HTR-8/SVneo (cell line): ENCODE data around the gene FNDC3B.
"Not testable (repeated sequence)": the region's sequence is repeated elsewhere in the genome, so short reads cannot be mapped to it uniquely, and the experiment has no call there.

Experiments
- DNase-seq: peaks from one replicate; pipeline ENCODE4 v3.0.0; 2011; ENCODE audit warnings: low spot score, mixed read lengths; ENCODE audit not compliant: insufficient read length
- FAIRE-seq: peaks from 2 replicates; lab custom pipeline; 2011; peaks lifted over from hg19 to GRCh38; lab: Jason Lieb, UNC

Gene FNDC3B

DNA sequence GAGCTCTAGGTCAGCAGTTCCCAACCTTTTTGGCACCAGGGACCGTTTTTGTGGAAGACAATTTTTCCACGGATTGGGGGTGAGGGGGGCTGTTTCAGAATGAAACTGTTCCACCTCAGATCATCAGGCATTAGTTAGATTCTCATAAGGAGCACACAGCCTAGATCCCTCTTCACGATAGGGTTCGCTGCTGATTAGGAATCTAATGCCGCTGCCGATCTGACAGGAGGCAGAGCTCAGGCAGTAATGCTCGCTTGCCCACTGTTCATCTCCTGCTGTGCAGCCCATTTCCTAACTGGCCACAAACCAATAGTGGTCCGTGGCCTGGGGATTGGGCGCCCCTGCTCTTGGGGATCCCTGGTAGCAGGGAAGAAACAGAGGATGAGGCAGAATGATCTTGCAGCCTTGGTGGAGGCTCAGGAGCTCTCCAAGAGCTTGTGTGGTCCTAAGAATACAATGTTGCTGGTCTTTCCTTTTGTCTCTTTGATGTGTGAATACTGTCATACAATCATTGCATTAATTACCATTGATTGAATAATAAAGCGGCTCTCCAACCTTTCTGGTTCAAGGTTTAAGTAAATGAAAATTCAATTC lies 183.2 kb downstream of the FNDC3B start:
- no peak for DNase-seq
- FAIRE-seq, result no peak

DNA sequence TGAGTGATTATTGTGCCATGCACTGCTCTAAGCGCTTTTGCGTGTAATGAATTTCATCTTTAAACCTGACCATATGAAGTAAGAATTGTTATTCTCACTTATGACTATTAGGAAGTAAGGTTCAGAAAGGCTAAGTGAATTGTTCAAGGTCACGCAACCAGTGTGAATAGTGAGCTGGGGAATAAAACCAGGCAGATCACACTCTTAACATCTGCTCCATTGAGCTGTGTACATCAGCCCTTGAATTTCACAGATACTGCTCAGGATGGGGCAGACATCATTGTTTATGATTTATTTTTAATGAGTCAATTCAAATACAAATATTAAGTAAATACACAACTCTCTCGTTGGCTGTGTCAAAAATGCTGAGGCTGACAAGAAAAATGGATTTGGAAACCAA lies 184.5 kb downstream of the FNDC3B start:
- FAIRE-seq (no peak), DNase-seq (no peak)

DNA sequence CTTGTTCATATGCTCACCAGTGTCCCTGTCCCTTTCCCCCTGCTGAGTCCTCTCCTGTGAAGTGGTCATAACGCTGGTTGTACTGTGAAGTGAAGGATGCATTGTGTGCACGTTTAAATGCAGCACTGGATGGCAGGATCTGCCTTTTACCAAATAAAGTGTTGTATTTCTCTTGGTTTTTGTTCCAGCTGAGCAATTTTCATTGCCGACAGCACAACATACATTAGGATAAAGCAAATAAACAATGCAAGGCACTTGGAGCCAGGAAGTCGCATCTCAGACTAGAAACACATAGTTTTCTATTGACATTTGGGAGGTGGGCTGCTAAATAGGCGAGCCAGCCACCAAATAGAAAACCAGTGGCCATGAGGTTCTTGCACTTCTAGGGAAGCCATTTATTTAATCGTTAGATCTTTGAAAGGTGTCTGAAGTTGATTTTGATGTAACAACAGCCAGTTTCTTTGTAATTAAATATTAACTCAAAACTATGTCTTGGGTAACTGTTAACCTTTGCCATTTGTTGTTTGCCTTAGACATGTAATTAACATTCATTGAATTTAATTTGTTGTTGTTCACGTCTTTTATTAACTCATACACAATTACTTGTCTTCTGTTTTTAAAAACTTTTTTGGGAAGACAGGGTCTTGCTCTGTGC lies 185.3 kb downstream of the FNDC3B start:
- DNase-seq (no peak), FAIRE-seq (no peak)

DNA sequence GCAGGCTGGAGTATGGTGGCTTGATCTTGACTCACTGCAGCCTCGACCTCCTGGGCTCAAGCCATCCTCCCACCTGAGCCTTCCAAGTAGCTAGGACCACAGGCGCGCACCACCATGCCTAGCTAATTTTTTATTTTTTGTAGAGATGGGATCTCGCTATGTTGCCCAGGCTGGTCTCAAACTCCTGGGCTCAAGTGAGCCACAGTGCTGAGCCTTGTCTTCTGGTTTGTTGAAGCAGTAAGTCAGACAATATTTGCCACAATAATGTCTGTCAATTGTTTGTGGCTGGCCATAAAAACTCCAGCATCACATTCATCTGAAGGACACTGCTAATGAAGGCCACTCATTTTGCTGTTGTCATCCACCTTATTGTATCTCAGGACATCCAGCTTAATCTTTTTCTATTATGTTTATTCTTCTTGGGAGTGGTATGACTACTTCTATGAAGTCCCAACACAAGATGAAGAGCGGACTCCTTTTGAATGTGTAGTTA lies 185.9 kb downstream of the FNDC3B start:
- DNase-seq (no peak), FAIRE-seq (no peak)

DNA sequence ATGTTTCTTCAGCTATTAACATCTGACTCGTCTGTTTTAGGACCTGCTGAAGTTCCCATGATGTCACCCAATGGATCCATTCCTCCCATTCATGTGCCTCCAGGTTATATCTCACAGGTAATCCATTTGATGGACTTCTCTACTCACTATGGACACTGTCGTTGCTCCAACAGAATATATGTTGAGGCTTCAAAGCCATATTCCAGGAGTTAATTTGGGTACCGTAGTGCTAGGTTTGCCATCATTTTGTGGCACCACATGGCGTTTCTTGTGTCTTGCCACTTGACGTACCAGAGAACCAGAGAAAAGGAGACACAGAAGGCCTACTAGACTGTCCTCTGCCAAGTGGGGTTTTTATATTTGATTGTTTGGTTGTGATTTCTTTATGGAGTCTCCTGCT lies 187.5 kb downstream of the FNDC3B start:
- DNase-seq (no peak), FAIRE-seq (no peak)

DNA sequence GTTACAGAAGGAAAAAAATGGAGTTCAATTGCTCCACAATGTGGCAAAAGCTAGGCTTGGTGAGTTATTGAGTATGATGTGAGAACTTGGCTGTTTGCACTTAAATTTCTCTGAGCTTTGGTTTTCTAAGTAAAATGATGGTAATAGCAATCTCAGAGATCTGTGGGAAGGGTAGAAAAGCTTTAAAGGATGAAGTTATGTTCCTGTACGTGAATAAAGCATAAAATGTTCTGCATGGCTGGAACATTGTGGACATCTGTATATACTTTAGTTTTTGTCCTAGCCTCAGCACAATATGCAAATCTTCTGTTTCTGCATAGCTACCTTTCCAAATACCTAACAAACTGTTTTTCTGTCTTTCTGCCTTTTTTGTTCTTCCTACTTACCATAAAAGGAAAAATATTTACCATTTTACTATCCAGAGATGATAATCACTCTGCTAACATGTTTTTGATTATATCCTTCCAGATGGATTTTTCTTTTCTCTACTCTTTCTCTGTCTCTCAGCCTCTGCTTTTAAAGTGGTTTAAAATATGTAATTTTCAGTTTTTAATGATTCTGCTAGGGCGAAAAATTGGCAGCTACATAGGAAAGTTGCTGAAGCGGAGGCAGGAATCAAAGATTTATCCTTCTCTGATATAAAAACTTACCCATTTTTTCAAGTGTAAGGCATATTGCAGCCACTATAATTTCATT lies 188.1 kb downstream of the FNDC3B start:
- DNase-seq (no peak), FAIRE-seq (no peak)

DNA sequence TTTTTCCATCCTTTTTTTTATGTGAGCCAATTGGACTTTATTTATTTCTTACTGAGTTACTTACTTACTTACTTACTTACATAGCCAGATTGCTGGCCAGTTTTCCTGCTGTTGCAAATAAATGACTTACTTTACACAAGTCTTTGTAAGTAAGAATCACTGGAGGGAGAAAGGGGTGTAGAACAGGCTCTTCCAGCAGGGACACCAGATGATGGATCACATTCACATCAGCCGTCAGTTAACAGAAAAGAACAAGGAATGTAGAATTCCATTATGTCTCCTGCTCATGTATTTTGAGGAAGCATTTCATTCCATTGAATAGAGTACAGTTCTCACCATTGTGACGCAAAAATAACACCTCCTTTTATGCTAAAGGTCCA lies 188.6 kb downstream of the FNDC3B start:
- DNase-seq, result no peak
- no peak for FAIRE-seq

DNA sequence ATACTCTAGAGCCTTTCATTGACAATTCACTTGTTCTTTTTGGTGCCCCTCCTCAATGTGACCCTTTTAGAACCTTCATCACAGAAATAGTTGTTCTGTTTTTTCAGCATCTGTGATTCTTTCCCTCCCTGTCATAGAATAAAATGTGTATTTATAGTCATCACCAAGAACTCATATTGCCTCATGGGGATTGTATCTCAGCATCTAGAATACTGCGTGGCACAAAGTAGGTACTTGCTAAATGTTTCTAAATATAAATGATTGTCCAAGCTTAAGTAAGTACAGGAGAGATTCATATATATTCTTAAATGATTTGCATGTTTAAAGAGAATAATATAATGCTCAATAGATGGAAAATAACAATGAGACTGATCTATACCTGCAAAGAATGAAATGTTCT lies 190.1 kb downstream of the FNDC3B start:
- DNase-seq (no peak), FAIRE-seq (no peak)

DNA sequence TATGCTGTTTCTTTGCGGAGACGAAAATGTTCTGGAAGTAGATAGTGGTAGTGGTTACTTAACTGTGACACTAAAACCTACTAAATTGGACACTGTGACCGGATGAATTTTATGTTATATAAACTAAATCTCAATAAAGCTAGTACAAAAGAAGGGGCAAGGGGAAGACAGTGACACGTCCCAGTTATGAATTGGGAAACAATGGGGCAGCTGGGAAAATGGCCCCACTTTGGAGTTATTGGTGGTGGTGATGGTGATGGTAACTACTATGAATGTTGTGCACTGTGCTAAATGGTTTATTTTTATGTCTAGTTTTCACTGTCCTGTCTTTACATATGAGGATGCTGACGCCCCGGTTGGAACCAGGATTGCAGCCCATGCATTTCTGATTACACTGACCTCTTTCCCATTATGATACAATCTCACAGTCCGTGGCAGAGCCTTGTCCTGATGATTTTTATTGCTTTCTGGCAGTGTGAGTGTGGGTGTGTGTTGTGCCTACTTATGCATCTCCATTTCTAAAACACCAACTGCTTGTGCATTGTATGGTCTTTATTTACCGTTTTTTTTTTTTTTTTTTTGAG lies 192.0 kb downstream of the FNDC3B start:
- no peak for FAIRE-seq
- no peak for DNase-seq

DNA sequence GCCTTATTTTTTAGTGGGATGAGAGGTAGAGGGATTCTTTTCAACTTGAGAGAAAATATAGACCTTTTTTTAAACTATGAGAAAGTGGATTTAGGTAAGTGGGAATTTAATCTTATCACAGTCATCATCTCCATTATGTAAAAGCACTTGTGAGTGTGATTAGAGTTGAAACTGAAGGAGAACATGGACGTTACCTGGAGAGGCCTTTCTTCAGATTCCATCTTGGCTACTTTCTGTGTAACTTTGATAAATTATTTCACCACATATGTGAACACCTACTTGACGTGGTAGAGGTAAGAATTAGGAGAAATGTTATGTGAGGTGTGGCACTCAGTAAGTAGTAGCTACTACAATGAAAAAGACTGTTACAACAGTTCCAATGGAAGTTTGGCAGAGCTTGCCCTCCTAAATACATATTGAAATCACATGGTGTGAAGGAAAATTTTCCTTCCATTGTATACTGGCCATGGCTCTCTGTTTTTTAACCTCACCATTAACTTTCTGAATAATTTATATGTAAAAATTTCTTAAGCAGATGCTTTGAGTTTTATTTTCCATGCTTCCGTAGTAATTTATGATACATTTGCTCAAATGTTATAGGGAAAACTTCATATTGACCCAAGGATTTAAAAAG lies 193.3 kb downstream of the FNDC3B start:
- no peak for FAIRE-seq

DNA sequence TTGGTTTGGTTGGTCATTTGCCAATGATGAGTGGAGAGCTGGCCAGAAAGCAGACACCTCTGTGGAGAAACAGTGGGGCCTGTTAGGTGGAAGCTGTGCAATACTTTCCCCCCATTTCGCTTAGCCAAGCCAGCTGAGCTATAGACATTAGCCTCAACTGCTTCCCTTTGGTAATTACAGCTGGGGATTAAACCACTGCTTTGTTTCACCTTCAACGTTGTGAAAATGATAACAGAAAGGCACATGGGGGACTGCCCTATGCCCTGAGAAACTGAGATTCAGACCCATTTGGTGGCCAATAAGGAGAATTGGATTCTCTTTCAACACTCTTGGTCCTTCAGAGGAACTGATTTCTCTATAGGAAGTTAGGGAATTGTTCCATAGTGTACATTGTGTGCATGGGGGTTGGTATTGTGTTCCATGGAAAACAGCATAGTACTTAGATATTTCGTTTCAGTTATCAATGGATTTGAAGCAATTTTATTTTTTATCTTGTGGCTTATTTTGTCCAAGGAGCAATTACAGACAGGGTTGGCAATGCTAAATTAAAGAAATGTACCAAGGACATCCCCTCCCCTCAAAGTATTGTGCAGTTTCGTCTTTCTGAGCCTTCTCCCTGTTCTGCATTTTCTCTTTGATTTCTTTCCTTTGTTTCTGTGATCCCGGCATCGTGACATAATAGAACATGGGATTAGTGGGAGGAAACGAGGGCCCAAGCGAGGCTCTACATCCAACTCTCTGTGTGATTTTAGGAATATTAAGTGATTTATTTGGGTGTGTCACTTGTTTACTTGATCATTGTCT lies 194.3 kb downstream of the FNDC3B start:
- no peak for DNase-seq
- no peak for FAIRE-seq

More for the DNA sequence above, 193.3 kb downstream of the FNDC3B start:
- DNase-seq, result no peak

DNA sequence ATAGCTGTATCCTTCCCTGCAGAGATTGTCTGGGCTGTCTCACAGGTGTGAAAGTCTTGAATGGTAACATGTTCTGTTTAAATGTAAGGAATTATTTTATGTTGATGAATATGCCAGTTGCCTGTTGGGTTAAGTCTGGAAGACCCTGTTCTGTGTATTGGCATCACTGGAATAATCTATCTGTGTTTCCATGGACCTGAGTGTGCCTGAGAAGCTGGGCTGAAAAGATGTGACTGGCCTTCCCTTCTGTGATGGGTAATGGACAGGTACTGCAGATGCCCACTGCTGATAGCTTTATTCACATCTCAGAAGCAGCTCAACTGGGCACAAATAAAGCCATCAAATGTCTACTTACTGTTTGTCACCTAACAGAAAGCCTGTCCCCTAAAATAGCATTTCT lies 196.3 kb downstream of the FNDC3B start:
- FAIRE-seq, result no peak
- DNase-seq, result no peak

DNA sequence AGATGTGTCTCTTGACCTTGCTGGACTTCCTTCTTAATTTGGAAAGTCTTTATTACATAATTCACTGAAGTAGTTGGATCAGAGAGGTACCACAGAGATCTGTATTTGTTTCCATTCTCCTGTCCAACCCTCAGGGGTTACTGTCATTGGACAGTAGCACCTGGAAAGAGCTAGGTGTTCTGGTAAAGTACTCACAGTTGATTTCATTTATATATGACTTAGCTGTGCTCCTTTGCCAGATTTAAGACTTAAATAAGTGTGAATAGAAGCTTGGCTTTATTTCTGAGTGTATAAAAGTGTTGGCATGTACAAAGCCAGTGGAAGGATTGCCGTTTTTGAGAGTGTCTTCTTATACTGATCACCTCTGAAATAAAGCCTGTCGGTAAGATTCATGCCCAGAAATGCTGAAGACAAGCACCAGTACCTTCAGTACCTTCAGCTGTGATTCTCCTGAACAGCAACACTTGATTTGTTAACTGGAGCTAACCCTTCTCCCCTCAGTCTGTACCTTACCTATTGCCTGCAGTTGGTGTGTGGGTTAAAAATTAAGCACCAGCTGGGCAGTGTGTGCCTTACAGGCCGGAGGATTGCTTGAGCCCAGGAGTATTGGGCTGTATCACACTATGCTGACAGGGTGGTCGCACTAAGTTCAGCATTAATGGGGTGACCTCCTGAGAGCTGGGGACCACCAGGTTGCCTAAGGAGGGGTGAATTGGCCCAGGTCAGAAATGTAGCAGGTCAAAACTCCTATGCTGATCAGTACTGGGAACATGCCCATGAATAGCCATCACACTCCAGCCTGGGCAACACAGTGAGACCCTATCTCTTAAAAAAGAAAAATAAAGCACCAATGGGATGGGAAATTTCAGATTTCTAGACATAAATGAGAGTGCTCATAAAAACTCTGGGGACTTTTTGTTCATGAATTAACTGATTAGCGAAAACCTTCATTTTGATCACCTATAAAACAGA lies 197.7 kb downstream of the FNDC3B start:
- DNase-seq (no peak), FAIRE-seq (no peak)

DNA sequence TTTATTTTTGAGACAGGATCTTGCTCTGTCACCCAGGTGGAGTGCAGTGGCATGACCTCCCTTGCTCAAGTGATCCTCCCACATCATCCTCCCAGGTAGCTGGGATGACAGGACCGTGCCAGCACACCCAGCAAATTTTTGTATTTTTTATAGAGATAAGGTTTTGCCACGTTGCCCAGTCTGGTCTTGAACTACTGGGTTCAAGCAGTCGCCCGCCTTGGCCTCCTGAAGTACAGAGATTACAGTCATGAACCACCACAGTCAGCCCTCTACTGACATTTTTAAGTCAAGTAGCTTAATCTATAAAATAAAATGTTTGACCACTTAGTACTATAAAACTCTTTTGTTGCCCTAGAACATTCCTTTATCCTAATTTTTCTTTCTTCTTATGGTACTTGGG lies 198.8 kb downstream of the FNDC3B start:
- DNase-seq (no peak), FAIRE-seq (no peak)

DNA sequence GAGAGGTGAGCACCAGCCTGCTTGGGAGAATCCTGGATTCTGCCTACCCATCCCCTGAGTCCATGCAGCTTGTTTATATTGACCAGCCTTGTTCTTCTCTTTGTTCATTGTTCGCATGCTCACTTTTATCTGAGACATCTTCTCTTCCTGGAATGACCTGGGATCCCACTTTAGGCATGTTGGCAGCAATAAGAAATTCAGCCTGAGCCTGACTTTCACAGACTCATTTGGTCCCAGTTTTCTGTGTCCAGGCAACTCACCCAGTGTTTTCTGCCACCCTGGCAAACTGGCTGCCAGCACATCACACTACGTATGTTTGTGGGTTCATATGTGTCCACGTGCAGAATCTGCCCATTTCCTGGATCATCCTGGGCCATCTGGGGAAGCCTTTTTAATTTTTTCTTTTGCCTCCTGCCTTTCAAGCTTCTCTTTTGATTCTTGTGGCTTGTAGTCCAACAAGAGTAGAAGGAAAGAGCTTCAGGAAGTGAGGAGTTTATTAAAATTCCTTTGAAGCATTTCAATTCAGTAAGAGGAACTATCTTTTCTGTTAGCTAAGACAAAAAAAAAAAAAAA lies 199.9 kb downstream of the FNDC3B start:
- FAIRE-seq, result no peak
- no peak for DNase-seq

DNA sequence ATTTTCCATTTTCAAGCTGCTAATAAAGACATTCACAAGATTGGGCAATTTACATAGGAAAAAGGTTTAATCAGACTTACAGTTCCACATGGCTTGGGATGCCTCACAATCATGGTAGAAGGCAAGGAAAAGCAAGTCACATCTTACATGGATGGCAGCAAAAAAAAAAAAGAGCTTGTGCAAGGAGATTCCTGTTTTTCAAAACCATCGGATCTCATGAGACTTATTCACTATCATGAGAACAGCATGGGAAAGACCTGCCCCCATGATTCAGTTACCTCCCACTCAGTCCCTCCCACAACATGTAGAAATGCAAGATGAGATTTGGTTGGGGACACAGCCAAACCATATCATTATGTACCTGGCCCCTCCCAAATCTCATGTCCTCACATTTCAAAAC lies 202.0 kb downstream of the FNDC3B start:
- FAIRE-seq (no peak), DNase-seq (no peak)

DNA sequence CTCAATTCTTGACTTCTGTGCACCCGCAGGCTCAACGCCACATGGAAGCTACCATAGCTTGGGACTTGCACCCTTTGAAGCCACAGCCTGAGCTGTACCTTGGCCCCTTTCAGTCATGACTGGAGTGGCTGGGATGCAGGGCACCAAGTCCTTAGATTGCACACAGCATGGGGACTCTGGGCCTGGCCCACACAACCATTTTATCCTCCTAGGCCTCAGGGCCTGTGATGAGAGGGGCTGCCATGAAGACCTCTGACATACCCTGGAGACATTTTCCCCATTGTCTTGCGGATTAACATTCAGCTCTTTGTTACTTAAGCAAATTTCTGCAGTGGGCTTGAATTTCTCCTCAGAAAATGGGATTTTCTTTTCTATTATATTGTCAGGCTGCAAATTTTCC lies 203.1 kb downstream of the FNDC3B start:
- FAIRE-seq, DNase-seq: not testable (repeated sequence)

DNA sequence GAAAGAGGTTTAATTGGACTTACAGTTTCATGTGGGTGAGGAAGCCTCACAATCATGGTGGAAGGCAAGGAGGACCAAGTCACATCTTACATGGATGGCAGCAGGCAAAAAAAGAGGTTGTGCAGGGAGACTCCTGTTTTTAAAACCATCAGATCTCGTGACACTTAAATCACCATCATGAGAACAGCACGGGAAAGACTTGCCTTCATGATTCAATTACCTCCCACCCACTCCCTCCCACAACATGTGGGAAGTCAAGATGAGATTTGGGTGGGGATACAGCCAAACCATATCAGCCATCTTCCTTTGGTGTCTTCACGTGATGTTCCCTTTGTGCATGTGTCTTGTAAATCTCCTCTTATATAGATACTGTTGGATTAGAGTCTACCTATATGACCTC lies 204.0 kb downstream of the FNDC3B start:
- DNase-seq, FAIRE-seq: not testable (repeated sequence)
